ENCODE results near the gene AGAP3. TPM values are rescaled to one million over a fixed set of nuclear protein-coding genes. Genes with fewer than 3 reads are reported as not detected.

Gene AGAP3
- total RNA-seq, 1 donor from 2014 or later = 66.0 TPM

- DNase-seq (ENCODE audit: low spot score) = no peak
Measured at GRCh38 chr7:151134743-151135524, 48.7 kb downstream of the AGAP3 start.

DNA sequence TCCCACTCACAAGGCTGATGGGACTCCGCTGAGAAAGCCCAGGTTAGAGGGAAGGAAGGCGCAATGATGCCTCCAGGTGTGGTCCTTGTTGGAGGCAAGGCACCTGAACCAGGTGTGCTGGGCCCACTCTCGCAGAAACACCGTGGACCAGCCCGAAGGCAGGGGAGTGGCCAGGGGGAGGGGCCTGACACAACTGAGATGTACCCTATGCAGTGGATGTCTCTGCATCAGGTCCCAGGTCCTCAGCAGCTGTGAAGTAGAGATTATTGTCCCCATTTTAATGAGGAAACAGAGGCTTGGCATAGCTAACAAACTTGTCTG is 49.2 kb downstream of the AGAP3 start:
- no peak for DNase-seq (ENCODE audit: low spot score)

GRCh38 chr7:151135866-151136843 is 49.9 kb downstream of the AGAP3 start:
- DNase-seq (ENCODE audit: low spot score) = no peak

DNA sequence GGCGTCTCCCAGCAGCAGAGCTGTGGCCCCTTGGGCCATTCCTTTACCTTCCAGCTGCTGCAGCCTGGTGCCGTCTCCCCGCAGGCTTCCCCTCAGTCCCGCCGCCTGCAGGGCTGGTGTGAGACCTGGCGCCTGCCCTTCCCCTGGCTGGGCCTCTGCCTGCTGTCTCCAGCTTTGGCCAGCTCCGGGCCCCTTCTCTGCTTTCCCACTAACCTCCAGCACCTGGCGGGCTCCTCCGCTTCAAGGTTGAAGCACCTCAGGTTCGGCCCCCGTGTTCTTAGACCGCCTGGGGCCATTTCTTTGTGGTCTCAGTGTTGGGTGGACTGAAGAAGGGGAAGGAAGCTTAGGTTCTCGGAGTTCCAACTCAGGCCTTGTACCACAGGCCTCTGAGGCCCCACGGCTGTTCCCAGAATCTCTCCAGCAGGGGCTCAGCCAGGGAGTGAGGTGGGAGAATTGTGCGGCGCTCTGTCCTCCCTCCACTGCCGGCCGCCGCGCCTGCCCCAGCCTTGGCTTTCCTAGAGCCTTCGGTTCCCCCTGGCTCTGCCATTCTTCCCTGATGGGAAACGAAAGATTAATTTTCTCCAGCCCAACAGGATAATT is 50.9 kb downstream of the AGAP3 start:
- DNase-seq (ENCODE audit: low spot score) = no peak

DNA sequence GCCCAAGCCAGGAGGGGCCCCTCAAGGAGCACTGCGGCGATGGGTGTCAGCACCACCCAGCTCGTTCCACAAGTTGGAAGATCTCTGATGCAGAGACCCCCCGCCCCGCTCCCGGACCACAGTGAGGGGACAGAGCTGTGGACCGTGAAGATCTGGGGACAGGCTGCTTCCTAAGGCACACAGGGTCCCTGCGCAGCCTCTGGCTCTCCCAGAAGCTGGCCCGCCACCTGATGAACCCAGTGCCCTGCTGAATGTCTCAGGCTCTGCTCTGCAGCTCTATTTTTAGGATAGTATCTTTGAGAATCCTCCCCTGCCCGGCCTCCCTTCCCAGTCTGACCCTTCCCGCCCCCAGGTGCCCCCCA is 51.5 kb downstream of the AGAP3 start:
- no peak for DNase-seq (ENCODE audit: low spot score)

DNA sequence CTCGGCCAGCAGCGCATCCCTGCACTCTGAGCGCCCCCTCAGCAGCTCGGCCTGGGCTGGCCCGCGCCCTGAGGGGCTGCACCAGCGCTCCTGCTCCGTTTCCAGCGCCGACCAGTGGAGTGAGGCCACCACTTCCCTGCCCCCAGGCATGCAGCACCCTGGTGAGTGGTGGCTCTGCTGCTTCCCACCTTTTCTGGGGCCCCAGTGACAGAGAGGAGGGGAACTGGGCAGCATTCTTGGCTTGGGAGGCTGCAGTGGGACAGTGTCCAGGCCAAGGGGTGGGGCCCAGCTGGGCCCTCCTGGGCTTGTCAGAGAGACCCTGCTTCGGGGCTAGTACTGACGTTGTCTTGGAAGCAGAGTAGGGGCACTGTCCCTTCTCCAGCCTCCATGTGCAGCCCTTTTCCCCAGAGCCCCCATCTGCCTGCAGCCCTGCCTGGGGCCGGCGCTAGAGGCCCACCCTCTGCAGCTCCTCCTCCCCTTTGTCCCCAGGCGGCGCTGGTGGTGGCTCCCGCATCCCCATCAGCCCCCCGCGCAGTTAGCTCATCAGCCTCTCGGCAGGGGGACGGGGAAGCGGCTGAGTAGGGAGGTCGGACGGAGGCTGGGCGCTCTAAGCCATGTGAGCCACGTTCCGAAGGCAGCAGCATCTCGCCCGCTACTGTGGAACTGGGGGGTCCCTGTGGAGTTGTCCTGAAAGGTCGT is 52.0 kb downstream of the AGAP3 start:
- DNase-seq (ENCODE audit: low spot score) = no peak

DNA sequence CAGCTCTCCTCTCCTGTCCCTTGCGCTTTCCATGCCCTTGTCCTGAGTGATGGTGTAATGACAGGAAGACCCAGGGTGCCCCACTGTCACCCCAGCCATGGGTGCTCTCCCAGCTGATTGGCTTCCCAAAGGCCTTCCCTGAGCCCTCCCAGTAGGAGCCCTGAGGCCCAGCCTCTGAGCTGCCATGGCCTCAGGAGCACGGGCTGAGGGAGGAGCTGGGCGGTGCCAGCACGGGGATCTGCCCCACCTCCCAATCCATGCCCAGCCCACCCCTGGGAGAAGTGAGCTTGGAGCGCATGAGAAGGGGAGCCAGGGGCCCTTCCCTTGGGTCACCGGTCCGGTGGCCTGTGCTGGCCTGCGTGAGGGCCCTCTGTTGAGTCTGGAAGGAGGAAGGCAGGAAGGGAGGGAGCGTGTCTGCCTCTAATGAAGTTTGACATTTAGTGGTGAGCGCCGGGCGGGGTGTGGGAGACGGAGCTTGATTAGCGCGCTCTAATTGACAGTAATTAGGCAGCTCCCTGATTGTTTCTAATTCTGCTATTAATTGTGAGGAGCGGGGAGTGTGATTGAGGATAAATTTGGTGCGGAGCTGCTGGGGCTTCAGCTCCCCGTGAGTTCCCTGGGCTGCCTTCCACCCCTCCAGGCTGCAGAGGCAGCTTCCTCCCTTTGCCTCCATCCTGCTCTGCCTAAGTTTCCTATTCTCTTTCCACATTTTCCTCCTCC is 53.0 kb downstream of the AGAP3 start:
- DNase-seq (ENCODE audit: low spot score) = no peak

DNA sequence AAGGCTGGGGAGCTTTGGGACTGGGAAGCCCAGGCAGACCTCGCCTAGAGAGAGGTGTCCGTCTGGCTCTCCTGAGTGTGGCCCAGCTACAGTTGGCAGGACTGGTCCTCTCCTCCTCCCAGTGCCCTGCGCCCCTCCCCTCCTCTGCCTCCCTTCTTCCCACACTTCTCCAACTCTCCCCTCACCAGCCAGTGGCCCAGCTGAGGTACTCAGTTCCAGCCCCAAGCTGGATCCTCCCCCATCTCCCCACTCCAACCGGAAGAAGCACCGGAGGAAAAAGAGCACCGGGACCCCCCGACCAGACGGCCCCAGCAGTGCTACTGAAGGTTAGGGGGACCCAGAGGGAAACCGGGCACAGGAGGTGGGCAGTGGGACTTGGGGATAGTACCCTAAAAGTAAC is 53.5 kb downstream of the AGAP3 start:
- no peak for DNase-seq (ENCODE audit: low spot score)

- DNase-seq (ENCODE audit: low spot score) = no peak
Measured at GRCh38 chr7:151140826-151141225, 54.6 kb downstream of the AGAP3 start.

DNA sequence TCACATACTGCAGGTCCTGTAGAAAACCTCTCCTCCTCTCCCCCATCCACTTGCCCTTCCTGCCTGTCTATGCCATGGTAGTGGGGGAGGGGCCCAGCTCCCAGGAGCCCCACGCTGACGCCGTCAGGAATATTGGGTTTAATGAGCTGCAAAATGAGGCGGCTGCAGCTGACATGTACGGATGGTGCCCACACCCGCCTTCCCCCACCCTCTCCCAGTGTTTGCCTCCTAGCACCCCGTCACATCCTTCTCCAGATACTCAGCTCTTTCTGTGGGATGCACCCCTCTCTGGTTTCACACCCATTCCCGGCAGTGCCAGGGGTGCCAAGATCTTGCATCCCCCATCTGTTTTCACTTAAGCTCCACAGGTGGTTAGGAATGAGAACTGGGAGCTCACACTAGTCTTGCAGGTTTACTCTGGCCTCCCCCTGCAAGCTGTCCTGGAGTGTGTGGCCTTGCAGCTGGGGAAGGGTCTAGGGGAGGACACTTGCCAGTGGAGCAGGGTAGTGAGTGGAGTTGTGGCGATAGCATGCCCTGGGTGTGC is 55.1 kb downstream of the AGAP3 start:
- DNase-seq (ENCODE audit: low spot score) = no peak

DNA sequence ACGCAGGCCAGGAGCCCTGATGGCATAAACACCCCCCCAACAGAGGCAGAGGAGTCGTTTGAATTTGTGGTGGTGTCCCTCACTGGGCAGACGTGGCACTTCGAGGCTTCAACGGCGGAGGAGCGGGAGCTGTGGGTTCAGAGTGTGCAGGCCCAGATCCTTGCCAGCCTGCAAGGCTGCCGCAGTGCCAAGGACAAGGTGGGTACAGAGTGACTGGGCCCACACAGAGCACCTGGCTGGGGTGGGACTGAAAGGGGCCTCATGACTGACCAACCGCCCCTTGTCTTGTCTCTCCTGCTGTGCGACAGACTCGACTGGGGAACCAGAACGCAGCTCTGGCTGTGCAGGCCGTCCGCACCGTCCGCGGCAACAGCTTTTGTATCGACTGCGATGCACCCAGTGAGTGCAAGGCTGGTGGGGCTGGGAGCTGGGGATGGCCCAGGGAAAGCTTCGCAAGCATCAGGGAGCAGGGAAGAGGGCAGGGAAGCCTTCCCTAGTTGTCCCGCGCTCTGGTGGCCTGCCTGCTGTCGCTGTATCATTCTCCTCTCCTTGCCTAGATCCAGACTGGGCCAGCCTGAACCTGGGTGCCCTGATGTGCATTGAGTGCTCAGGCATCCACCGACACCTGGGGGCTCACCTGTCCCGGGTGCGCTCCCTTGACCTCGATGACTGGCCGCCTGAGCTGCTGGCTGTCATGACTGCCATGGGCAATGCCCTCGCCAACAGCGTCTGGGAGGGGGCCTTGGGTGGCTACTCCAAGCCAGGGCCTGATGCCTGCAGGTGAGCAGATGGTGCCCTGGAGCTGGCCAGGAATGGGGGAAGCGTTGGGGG is 55.8 kb downstream of the AGAP3 start:
- DNase-seq (ENCODE audit: low spot score) = no peak

DNA sequence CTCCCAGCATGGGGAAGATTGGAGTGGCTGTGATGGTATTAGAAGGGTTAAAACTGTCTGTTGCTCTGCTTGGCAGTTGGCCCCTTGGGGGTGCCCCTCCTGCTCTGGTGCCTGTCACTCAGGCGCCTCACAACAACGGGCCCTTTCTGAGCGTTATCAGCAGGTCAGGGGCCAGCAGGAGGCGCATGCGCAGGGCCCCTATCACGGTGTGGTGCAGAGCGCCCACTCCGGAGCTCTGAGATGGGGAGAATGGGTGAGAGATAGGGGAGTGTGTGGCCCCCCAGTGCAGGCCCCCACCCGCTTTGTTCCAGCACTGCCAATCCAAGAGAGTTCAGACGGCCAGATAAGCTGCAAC is 56.4 kb downstream of the AGAP3 start:
- DNase-seq (ENCODE audit: low spot score) = no peak

DNA sequence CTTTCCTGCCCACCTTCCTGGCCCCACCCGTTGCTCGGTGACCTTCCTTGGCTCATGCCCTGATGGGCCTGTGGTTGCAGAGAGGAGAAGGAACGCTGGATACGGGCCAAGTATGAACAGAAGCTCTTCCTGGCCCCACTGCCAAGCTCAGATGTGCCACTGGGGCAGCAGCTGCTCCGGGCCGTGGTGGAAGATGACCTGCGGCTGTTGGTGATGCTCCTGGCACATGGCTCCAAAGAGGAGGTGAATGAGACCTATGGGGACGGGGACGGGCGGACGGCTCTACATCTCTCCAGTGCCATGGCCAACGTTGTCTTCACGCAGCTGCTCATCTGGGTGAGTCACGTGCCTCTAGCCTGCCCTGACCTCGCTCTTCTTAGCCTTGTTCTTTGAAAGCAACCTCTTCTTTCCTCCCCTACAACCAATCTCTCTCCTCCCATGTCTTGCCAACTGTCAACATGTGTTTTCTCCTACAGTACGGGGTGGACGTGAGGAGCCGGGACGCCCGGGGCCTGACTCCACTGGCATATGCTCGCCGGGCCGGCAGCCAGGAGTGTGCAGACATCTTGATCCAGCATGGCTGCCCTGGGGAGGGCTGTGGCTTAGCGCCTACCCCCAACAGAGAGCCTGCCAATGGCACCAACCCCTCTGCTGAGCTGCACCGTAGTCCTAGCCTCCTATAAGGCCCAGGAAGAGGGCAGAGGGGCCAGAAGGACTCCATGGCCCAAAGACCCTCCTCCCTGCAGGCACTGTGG is 57.2 kb downstream of the AGAP3 start:
- DNase-seq (ENCODE audit: low spot score) = no peak

DNA sequence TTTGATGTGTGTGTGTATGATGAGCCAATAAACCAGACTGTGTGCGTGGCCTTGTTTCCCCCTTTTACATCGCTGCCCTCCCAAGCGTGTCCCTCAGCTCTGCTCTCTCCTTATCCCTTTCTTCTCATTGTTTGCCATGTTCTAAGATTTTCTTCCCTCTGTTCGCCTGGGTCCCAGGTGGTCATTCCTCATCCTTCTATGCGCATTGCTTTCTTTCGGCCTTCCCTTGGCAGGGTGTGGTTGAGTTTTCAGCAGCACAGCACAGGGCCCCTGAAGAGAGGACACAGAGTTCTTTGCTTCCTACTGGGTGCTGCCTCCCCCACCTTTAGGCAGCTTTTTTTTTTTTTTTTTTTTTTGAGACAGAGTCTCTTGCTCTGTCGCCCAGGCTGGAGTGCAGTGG is 58.1 kb downstream of the AGAP3 start:
- no peak for DNase-seq (ENCODE audit: low spot score)

GRCh38 chr7:151146761-151147160 is 60.5 kb downstream of the AGAP3 start:
- no peak for DNase-seq (ENCODE audit: low spot score)

DNA sequence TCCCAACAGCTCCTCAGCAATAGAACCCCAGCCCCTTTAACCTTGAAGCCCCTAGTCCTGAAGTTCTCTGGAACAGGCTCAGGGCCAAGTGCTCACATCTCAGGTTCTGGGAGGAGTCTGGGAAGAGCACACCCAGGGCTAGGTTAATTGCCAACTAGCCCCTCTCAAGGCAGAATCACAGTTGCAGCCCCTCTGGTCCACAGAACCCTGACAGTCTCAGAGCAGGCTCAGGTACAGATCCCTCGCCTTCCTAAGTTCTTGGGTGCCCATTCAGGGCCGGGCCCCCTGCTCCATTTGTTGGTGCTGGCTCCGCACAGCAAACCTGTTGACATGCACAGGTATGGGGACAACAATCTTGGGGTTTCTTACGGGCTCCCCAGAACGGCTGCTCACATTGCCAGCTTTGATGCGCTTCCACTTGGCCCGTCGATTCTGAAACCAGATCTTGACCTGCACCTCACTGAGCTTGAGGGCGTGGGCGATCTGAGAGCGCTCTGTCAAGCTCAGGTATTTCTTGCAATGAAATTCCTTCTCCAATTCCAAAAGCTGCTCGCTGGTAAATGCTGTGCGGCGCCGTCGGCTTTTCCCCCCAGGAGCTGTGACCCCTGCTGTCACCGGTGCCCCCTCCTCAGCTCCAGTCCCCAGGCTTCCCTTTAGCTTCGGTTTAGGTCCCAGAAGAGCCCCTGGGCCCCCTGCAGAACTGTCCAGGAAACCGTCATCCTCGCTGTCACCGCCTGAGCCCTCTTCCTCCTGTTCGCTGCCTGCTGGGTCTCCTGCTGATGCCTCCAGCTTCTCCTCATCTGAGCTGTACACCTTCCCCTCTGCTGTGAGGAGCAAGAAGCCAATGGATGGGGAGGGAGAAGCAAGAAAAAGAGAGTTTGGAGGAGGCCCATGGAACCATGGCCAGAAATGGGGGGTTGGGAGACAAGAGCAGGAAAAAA is 62.3 kb downstream of the AGAP3 start:
- DNase-seq (ENCODE audit: low spot score) = no peak

- no peak for DNase-seq (ENCODE audit: low spot score)
Measured at GRCh38 chr7:151150388-151150787, 64.1 kb downstream of the AGAP3 start.

Data from umbilical cord (tissue), 2 donors.